Hepatocyte (in vitro differentiated cells): Measurements from ENCODE around the gene GSPT2.

Source experiments
- CTCF ChIP-seq: fragments of 200-600 bp; sonication (generic); IDR thresholded peaks from 2 replicates; pipeline ENCODE4 v1.5.1; 2016; ENCODE audit warnings: antibody characterized with exemption, mild to moderate bottlenecking; ENCODE audit not compliant: poor library complexity
- EZH2 ChIP-seq: fragments of 200-600 bp; sonication (generic); IDR thresholded peaks from 2 replicates; pipeline ENCODE4 v1.6.1; 2016; ENCODE audit warnings: antibody characterized with exemption, mild to moderate bottlenecking, borderline replicate concordance
- EZH2phosphoT487 ChIP-seq: fragments of 200-600 bp; sonication (generic); IDR thresholded peaks from one replicate; pipeline ENCODE4 v1.6.1; 2018; ENCODE audit warnings: antibody characterized with exemption, mild to moderate bottlenecking, low read depth, moderate library complexity; ENCODE audit not compliant: unreplicated experiment, severe bottlenecking

GRCh38 chrX:51697397-51697796 is 45.8 kb upstream of the GSPT2 start:
- TF ChIP-seq CTCF (no peak), EZH2 (no peak), EZH2phosphoT487 (no peak)
